Fibroblast of lung (primary cell): ENCODE measurements around the gene NR6A1. TPM values are rescaled to one million over a fixed set of nuclear protein-coding genes. Genes with fewer than 3 reads are reported as not detected.
"Not testable (repeated sequence)": the region's sequence is repeated elsewhere in the genome, so short reads cannot be mapped to it uniquely, and the experiment has no call there.

Experiments used
- DNase-seq, 2 donors: peaks; one replicate each; pipeline versions ENCODE4 v3.0.0 to v3.0.0-alpha.2; 2010; ENCODE audit warnings: low read depth in 2 of 2
- H2AFZ ChIP-seq: 2 replicates; pipeline ENCODE4 v1.5.1; 2012; ENCODE audit warnings: low read length, control low read depth, inconsistent platforms
- H3K27ac ChIP-seq: 2 replicates; pipeline ENCODE4 v1.5.1; 2011; ENCODE audit warnings: low read length, control low read depth; ENCODE audit not compliant: insufficient read depth
- H3K27me3 ChIP-seq: 2 replicates; pipeline ENCODE4 v1.5.1; 2011; ENCODE audit warnings: mild to moderate bottlenecking, low read length; ENCODE audit not compliant: control insufficient read depth, insufficient read depth
- H3K36me3 ChIP-seq: 2 replicates; pipeline ENCODE4 v1.5.1; 2011; ENCODE audit warnings: low read length; ENCODE audit not compliant: control insufficient read depth, insufficient read depth
- H3K4me1 ChIP-seq: 2 replicates; pipeline ENCODE4 v1.5.1; 2011; ENCODE audit warnings: low read length; ENCODE audit not compliant: control insufficient read depth, insufficient read depth; ENCODE audit errors: extremely low read depth
- H3K4me2 ChIP-seq: 2 replicates; pipeline ENCODE4 v1.5.1; 2011; ENCODE audit warnings: low read length, control low read depth; ENCODE audit not compliant: insufficient read depth; ENCODE audit errors: extremely low read depth
- H3K4me3 ChIP-seq, 4 experiments: fragments of 200-600 bp in 1 of 4; sonication (generic) in 1 of 4; replicated peaks in 1 of 4; 2 replicates each; pipeline ENCODE4 v1.5.1; 2011 to 2016; ENCODE audit warnings: low read length in 4 of 4, low read depth in 3 of 4, mild to moderate bottlenecking in 3 of 4, control low read depth in 2 of 4, inconsistent platforms in 1 of 4, mixed read lengths in 1 of 4; ENCODE audit not compliant: insufficient read depth in 1 of 4; ENCODE audit errors: control extremely low read depth in 1 of 4
- H3K79me2 ChIP-seq: 2 replicates; pipeline ENCODE4 v1.5.1; 2012; ENCODE audit warnings: mild to moderate bottlenecking, low read length, inconsistent platforms; ENCODE audit not compliant: control insufficient read depth, insufficient read depth
- H3K9ac ChIP-seq: 2 replicates; pipeline ENCODE4 v1.5.1; 2011; ENCODE audit warnings: mild to moderate bottlenecking, low read length, control low read depth; ENCODE audit not compliant: insufficient read depth
- H3K9me3 ChIP-seq: 2 replicates; pipeline ENCODE4 v1.5.1; 2012; ENCODE audit warnings: low read depth, low read length; ENCODE audit not compliant: control insufficient read depth, insufficient read depth
- H4K20me1 ChIP-seq: 2 replicates; pipeline ENCODE4 v1.5.1; 2011; ENCODE audit warnings: low read length; ENCODE audit not compliant: control insufficient read depth, insufficient read depth; ENCODE audit errors: extremely low read depth
- EZH2 ChIP-seq: IDR thresholded peaks from 2 replicates; pipeline ENCODE4 v1.5.1; 2012; ENCODE audit warnings: low read length, control low read depth, mild to moderate bottlenecking; ENCODE audit errors: missing control alignments
- polyA plus RNA-seq, 2 donors: library from polyadenylated mRNA; depleted of rRNA in 1 of 2; stranded (reverse) in 1 of 2; unstranded in 1 of 2; fragments of >200 nt; gene quantifications; 2 replicates each; pipeline ENCODE4 v1.2.1, GENCODE V29; 2011 to 2012; ENCODE audit warnings: missing spikeins in 1 of 2
- total RNA-seq: library from RNA; depleted of rRNA; stranded (reverse); fragments of >200 nt; gene quantifications from 2 replicates; pipeline ENCODE4 v1.2.1, GENCODE V29; 2014
- TF ChIP-seq, protein P1 (sequence below), 2 donors: IDR thresholded peaks in 1 of 2; conservative IDR thresholded peaks in 1 of 2; 1 replicate in 1 of 2; 2 replicates in 1 of 2; pipeline ENCODE4 v1.5.1; 2011 to 2012; ENCODE audit warnings: low read length in 2 of 2, control low read depth in 1 of 2, inconsistent platforms in 1 of 2, low read depth in 1 of 2, mild to moderate bottlenecking in 1 of 2

Gene NR6A1
- total and polyA plus RNA-seq, 2 donors (not counting 1 experiment from before 2014, with no cell fraction given) = 0.07 to 0.50 TPM

DNA sequence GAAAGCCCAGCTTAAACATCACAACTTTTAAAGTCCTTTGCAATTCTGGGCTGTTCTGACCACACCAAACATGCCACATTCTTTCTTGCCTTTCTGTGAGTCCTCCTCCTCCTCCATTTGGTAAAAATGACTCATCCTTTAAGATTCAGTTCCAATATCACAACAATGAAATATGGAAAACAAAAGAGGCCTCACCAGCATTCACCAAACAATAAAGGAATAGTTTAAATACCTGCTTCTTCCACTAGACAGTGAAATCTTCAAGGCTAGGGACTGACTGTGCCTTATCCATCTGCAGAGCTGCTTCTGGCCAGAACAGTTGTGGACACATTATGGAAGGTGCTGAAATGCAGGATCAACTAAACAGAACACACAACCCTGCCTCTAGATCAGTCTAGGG is 36.0 kb downstream of the NR6A1 start:
- no peak overlapping the region for H3K27ac ChIP-seq
- peak; percentile 27 to 85 for DNase-seq
- peak overlapping the region; percentile 3 for H3K4me2 ChIP-seq
- peaks cover 3% of the 10 kb centered on the region for H3K4me1 ChIP-seq
- no peaks in the 10 kb centered on the region for H3K9me3 ChIP-seq
- H3K36me3 ChIP-seq = no peaks in the 10 kb centered on the region
- no peak for TF ChIP-seq EZH2
- TF ChIP-seq, protein P1, sequence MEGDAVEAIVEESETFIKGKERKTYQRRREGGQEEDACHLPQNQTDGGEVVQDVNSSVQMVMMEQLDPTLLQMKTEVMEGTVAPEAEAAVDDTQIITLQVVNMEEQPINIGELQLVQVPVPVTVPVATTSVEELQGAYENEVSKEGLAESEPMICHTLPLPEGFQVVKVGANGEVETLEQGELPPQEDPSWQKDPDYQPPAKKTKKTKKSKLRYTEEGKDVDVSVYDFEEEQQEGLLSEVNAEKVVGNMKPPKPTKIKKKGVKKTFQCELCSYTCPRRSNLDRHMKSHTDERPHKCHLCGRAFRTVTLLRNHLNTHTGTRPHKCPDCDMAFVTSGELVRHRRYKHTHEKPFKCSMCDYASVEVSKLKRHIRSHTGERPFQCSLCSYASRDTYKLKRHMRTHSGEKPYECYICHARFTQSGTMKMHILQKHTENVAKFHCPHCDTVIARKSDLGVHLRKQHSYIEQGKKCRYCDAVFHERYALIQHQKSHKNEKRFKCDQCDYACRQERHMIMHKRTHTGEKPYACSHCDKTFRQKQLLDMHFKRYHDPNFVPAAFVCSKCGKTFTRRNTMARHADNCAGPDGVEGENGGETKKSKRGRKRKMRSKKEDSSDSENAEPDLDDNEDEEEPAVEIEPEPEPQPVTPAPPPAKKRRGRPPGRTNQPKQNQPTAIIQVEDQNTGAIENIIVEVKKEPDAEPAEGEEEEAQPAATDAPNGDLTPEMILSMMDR (conservative IDR thresholded peaks at IDR 0.05 in 1 of 2, IDR thresholded peaks at IDR 0.05 in 1 of 2; ENCODE audit: low read depth in 1 of 2, low read length in 2 of 2) = no peak
- no peak overlapping the region for H3K4me3 ChIP-seq
- no peak overlapping the region for H3K9ac ChIP-seq
- H3K27me3 ChIP-seq = no peaks in the 10 kb centered on the region
- H2AFZ ChIP-seq = peak overlapping the region; percentile 19
- H3K79me2 ChIP-seq = no peaks in the 10 kb centered on the region
- no peaks in the 10 kb centered on the region for H4K20me1 ChIP-seq

DNA sequence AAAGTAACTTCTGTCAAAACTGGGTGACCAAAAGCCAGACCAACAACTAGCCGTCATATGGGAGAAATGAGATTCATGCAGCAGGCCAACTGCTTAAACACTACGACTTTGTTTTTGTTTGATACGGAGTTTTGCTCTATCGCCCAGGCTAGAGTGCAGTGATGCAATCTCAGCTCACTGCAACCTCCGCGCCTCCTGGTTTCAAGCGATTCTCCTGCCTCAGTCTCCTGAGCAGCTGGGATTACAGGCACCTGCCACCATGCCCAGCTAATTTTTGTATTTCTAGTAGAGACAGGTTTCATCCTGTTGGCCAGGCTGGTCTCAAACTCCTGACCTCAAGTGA is 36.4 kb downstream of the NR6A1 start:
- not testable (repeated sequence) for H4K20me1 ChIP-seq, H3K79me2 ChIP-seq, H3K4me1 ChIP-seq, H3K9me3 ChIP-seq, H3K4me3 ChIP-seq, H3K9ac ChIP-seq, DNase-seq, H3K27me3 ChIP-seq, H3K36me3 ChIP-seq, H3K27ac ChIP-seq, H2AFZ ChIP-seq
- H3K4me2 ChIP-seq = peak overlapping the region; percentile 3

DNA sequence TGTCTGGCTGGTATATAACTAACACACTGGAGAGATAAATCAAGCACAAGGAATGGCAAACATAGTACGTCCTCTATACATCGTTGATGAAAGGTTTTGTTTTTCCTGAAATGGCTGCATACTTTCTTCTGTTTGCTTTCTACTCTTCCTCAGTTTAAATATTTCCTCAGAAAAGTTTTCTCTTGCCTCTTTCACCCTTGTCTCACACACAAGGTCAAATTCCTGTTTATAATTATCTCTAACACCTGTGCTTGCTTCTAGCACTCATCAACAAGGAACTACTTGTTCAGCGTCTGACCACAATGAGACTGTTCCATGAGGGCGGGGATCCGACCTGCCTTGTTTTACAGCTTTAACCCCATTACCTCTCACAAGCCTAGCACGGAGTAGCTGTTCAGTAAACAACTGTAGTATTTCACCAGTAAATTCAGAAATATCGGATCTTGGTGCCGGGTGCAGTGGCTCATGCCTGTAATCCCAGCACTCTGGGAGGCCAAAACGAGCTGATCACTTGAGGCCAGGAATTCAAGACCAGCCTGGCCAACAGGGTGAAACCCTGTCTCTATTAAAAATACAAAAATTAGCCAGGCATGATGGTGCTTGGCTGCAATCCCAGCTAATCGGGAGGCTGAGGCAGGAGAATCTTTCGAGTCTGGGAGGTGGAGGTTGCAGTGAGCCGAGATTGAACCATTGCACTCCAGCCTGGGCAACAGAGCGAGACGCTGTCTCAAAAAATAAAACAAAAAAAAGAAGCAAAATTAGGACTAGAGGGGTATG is 37.0 kb downstream of the NR6A1 start:
- Histone ChIP-seq H2AFZ (no peak overlapping the region), H3K4me1 (peaks cover 3% of the 10 kb centered on the region), H3K27me3 (no peaks in the 10 kb centered on the region), H3K9me3 (no peaks in the 10 kb centered on the region), H3K27ac (no peak overlapping the region), H4K20me1 (no peaks in the 10 kb centered on the region), H3K4me3 (no peak overlapping the region), H3K4me2 (no peak overlapping the region), H3K9ac (no peak overlapping the region), H3K79me2 (no peaks in the 10 kb centered on the region), H3K36me3 (no peaks in the 10 kb centered on the region)
- no peak for DNase-seq
- TF ChIP-seq, protein P1 (conservative IDR thresholded peaks at IDR 0.05 in 1 of 2, IDR thresholded peaks at IDR 0.05 in 1 of 2; ENCODE audit: low read depth in 1 of 2, low read length in 2 of 2) = no peak
- no peak for TF ChIP-seq EZH2
